Suppressor macrophage treated with lipopolysaccharide for 4 hours (primary cell): ENCODE measurements around the gene HSPA12A.
A peak's percentile ranks its signal among the peaks of the same experiment; 100 is the strongest.

ENCODE experiments used
- DNase-seq: peaks from one replicate; pipeline ENCODE4 v3.0.0-alpha.2; 2020

HSPA12A gene

GRCh38 chr10:116742367-116743265 lies at the start of gene HSPA12A:
Gene HSPA12A, minus strand, starts transcription at chr10:116742566. Its CDS starts 97 bp downstream, at chr10:116742469.
- DNase-seq = peak; percentile 83

- DNase-seq = no peak
Measured at GRCh38 chr10:116791241-116791640, 48.9 kb upstream of the HSPA12A start.

GRCh38 chr10:116787893-116788665 lies 45.7 kb upstream of the HSPA12A start:
- peak; percentile 70 for DNase-seq

- DNase-seq = no peak
Measured at GRCh38 chr10:116787053-116787659, 44.8 kb upstream of the HSPA12A start.

- no peak for DNase-seq
Measured at GRCh38 chr10:116785867-116786266, 43.5 kb upstream of the HSPA12A start.

GRCh38 chr10:116785282-116785681 lies 42.9 kb upstream of the HSPA12A start:
- no peak for DNase-seq

GRCh38 chr10:116784651-116785050 lies 42.3 kb upstream of the HSPA12A start:
- no peak for DNase-seq

- no peak for DNase-seq
Measured at GRCh38 chr10:116784035-116784434, 41.7 kb upstream of the HSPA12A start.

GRCh38 chr10:116783011-116783655 lies 40.8 kb upstream of the HSPA12A start:
- DNase-seq = no peak

- DNase-seq = no peak
Measured at GRCh38 chr10:116781370-116781884, 39.1 kb upstream of the HSPA12A start.

GRCh38 chr10:116780691-116781205 lies 38.4 kb upstream of the HSPA12A start:
- no peak for DNase-seq

- DNase-seq = no peak
Measured at GRCh38 chr10:116779076-116779687, 36.8 kb upstream of the HSPA12A start.

- no peak for DNase-seq
Measured at GRCh38 chr10:116777006-116777405, 34.6 kb upstream of the HSPA12A start.

GRCh38 chr10:116775488-116776400 lies 33.4 kb upstream of the HSPA12A start:
- DNase-seq = no peak

GRCh38 chr10:116774728-116775151 lies 32.4 kb upstream of the HSPA12A start:
- no peak for DNase-seq

GRCh38 chr10:116772909-116773705 lies 30.7 kb upstream of the HSPA12A start:
- no peak for DNase-seq

GRCh38 chr10:116771959-116772585 lies 29.7 kb upstream of the HSPA12A start:
- DNase-seq = no peak

GRCh38 chr10:116771101-116771958 lies 29.0 kb upstream of the HSPA12A start:
- no peak for DNase-seq
